ENCODE measurements around the gene CCDC122.

DNA sequence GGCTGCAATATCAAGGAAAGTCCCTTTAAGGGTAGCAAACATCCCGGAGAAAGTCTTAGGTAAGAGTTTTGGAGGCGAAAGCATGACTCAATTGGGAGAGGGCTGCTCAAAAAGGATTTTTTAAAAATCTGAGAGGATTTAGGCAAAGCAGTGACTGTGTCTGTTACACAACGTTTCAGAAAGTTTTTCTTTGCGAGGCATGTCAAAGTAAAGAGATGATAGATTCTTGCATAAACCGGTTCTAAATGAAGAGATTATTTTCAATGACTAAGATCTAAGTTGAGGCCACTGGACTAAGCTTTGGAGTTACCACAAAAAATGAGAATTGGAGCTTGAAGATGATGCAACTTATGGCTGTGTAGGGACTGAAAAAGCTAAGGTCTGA, 49.1 kb downstream of the CCDC122 start:
- TF ChIP-seq, protein P1, sequence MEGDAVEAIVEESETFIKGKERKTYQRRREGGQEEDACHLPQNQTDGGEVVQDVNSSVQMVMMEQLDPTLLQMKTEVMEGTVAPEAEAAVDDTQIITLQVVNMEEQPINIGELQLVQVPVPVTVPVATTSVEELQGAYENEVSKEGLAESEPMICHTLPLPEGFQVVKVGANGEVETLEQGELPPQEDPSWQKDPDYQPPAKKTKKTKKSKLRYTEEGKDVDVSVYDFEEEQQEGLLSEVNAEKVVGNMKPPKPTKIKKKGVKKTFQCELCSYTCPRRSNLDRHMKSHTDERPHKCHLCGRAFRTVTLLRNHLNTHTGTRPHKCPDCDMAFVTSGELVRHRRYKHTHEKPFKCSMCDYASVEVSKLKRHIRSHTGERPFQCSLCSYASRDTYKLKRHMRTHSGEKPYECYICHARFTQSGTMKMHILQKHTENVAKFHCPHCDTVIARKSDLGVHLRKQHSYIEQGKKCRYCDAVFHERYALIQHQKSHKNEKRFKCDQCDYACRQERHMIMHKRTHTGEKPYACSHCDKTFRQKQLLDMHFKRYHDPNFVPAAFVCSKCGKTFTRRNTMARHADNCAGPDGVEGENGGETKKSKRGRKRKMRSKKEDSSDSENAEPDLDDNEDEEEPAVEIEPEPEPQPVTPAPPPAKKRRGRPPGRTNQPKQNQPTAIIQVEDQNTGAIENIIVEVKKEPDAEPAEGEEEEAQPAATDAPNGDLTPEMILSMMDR (conservative IDR thresholded peaks at IDR 0.05): no peak
- TF ChIP-seq EZH2 (IDR thresholded peaks at IDR 0.05; ENCODE audit: low read depth): no peak
